NCI-H1417 treated with DMSO at 0.1 percent for 48 hours (cell line): ENCODE data around the gene PIP5KL1.

Experiments used
- DNase-seq: peaks from one replicate; lab custom pipeline; 2025; lab: John Stamatoyannopoulos, UW

Gene PIP5KL1

GRCh38 chr9:127947841-127948710 is 17.5 kb upstream of the PIP5KL1 start:
- no peak for DNase-seq

DNA sequence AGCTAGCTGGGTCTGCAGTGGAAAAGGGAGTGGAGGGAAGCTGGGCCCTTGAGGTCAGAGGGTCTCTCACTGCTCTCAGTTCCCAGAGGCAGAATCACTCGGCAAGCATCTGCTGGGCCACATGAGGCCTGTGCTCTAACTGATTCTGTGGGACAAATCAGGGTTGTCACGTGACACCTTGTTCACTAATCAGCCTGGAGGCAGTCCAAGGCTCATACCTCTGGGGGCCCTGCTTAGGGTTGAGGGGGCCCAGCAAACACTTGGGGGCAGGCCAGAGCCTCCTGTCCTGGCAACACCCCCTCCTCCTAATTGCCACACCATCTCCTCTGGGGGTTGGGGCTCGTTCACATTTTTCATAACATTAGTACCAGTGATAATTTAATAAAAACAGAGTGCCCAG is 16.2 kb upstream of the PIP5KL1 start:
- no peak for DNase-seq

DNA sequence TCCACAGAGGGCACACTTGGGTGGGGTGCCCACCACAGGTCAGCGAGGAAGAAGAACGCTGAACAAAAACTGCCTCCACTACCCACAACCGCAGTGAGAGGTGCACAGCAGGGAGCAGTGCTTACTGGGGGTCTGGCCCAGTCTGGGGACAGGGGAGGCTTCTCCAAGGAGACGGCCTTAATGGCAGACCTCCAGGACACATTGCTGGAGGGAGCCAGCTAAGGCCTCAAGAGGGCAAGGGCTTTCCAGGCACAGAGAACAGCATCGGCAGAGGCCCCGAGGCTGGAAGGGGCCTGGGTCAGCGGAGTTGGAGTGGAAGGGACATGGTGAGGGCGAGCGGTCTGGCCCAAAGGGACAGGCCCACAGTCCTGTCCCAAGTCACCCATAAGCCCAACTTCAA is 15.4 kb upstream of the PIP5KL1 start:
- DNase-seq = no peak

- DNase-seq = no peak
These were observed 14.8 kb upstream of the PIP5KL1 start for GRCh38 chr9:127945338-127945737.

- no peak for DNase-seq
These were observed 14.1 kb upstream of the PIP5KL1 start for GRCh38 chr9:127944586-127945218.

DNA sequence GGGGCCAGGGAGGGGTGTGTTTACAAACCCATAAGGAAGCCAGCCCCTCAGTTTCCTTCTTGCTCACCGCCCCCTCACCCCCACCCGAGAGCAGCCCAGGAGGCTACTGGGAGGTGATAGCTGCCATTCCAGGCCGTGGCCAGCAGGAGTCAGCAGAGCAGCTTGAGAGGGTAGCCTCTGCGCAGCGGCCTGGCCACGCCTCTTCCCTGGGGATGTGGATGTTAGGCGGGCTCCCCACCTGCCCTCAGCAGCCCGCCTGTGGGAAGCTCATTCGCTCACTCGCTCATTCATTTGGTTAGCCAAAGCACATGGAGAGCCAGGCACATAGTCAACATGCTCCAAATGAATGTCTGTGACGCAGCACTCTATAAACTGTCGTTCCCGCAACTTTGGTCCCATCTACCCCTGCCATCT is 13.2 kb upstream of the PIP5KL1 start:
- no peak for DNase-seq

GRCh38 chr9:127943011-127943662 is 12.6 kb upstream of the PIP5KL1 start:
- no peak for DNase-seq

- no peak for DNase-seq
These were observed 11.8 kb upstream of the PIP5KL1 start for GRCh38 chr9:127942216-127943010.

DNA sequence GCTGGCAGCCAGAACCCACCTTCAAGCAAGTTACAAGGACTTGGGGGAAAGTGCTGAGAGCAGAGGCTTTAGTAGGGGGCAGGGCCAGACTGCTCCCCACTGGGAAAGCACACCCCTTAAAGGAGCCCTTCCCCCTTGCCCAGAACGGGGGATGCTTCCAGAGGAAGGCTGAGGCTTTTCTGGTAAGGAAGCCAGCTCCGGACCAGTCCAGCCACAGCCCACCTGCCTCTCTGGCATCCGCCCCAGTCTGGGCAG is 11.3 kb upstream of the PIP5KL1 start:
- DNase-seq = no peak

GRCh38 chr9:127941062-127941960 is 10.7 kb upstream of the PIP5KL1 start:
- DNase-seq = no peak

- DNase-seq = no peak
These were observed 10.0 kb upstream of the PIP5KL1 start for GRCh38 chr9:127940593-127940992.

DNA sequence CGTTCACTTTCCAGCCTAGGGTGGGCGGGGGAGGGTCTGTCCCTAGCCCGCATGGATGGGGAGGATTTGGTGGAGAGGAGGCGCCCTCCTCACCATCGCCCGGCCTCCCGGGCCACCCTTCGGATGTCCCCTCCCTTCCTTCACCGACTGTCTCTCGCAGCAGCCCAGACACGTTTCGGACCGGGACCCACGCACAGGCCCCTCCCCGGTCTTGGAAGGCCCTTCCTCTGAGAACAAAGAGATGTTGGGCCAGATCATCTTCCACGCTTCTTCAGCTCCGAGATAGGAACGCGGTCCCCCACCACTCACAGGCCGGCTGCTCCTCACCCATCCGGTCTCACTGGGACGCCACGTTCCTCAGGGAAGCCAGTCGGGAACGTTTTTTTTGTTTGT is 7.7 kb upstream of the PIP5KL1 start:
- no peak for DNase-seq

DNA sequence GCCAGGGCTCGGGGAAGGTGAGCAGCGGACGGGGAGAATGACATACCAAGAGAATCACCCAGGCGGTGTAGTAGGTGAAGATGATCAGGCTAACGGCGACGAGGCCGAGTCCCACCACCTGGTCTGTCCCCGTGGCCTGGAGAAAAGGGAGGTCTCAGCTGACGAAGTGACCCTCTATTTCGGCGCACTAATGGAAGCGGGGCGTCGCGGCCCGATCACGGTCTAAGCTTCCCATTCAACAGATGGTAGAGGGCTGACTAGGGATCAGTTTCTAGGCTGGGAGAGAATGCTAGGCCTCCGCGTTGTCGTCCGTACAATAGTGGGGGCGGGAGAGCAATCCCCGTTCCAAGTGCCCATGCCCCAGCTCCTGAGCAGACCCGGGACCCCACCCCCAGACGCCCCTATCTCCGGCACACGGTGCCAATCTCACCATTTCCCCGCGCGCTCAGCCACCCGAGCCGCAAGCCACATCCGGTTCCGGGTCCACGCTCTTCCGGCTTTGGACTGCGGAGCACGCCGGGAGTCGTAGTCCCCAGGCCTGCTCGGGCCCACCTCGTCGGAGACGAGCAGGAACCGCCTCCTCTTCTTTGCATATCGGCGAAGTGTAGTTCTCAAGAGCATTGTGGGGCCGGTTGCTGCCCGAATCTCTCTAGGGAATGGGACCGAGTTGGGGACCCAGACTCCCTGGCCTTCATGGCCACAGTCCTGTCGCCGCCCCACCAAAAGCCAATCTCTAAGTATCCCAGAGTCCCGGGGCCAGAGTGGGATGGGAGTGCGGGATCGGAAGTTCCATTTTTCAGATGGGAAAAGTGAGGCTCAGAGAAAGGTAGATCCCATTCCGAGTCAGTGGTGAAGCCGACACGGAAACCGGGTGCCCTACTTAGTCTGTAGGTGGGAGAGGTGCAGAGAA is 7.1 kb upstream of the PIP5KL1 start, which contains the start of gene DPM2:
DPM2 (minus strand) TSS at position 467 of the 910 bp plus-strand sequence; CDS start at position 433, 34 bp downstream.
- DNase-seq = peak; percentile 25

DNA sequence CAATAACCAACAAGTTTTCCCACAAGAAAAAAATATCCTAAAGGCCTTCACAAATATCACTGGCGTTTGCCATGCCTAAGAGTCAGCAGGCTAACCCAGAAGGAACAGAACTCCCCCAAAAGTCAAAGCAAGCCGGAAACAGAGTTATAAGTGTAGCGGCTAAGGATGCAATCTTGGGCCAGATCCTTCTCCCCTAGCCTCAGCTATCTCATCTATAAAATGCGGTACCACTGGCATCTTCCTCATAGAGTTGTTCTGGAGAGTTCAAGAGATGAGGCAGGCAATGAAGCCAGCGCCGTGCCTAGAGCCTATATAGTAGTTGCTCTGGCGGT is 6.4 kb upstream of the PIP5KL1 start:
- no peak for DNase-seq

- no peak for DNase-seq
These were observed 5.8 kb upstream of the PIP5KL1 start for GRCh38 chr9:127936347-127936852.

GRCh38 chr9:127935765-127936221 is 5.2 kb upstream of the PIP5KL1 start:
- no peak for DNase-seq

DNA sequence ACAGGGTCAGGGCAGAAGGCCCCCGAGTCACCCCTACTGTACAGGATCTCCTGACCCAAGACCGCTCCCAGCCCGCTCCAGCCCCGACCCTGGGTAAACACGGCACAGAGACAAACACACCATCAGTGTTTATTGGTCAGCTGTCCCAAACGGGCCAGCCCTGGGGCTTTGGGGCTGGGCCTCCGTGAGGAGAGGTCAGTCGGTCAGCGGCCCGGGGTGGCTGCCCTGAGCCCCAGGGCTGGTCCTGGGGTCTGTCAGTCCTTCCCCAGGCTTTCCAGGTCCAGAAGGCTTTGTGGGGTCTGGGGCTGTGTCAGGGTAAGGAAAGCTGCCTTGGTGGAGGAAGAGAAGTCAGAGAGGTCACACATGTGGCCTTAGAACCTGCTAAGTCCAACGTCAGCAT is 4.4 kb upstream of the PIP5KL1 start:
- DNase-seq = no peak

- DNase-seq = no peak
These were observed 3.7 kb upstream of the PIP5KL1 start for GRCh38 chr9:127934248-127934647.

GRCh38 chr9:127931092-127931881 is 710 bp upstream of the PIP5KL1 start:
- peak; percentile 11 for DNase-seq
